ENCODE data around the gene BBS9.
"Not testable (repeated sequence)": the region's sequence is repeated elsewhere in the genome, so short reads cannot be mapped to it uniquely, and the experiment has no call there.

DNA sequence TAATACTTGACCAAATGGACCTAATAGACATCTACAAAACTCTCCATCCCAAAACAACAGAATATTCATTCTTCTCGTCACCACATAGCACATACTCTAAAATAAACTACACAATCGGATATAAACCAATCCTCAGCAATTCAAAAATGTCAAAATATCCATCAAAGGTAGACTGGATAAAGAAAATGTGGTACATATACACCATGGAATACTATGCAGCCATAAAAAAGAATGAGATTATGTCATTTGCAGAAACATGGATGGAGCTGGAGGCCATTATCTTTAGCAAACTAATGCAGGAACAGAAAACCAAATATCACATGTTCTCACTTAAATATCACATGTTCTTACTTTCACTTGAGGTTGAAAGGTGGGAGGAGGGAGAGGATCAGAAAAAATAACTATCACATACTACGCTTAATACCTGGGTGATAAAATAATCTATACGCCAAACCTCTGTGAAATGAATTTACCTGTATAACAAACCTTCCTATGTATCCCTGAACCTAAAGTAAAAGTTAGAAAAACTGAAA is 142.5 kb downstream of the BBS9 start:
- TF ChIP-seq, protein P1, sequence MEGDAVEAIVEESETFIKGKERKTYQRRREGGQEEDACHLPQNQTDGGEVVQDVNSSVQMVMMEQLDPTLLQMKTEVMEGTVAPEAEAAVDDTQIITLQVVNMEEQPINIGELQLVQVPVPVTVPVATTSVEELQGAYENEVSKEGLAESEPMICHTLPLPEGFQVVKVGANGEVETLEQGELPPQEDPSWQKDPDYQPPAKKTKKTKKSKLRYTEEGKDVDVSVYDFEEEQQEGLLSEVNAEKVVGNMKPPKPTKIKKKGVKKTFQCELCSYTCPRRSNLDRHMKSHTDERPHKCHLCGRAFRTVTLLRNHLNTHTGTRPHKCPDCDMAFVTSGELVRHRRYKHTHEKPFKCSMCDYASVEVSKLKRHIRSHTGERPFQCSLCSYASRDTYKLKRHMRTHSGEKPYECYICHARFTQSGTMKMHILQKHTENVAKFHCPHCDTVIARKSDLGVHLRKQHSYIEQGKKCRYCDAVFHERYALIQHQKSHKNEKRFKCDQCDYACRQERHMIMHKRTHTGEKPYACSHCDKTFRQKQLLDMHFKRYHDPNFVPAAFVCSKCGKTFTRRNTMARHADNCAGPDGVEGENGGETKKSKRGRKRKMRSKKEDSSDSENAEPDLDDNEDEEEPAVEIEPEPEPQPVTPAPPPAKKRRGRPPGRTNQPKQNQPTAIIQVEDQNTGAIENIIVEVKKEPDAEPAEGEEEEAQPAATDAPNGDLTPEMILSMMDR (IDR thresholded peaks at IDR 0.05), result not testable (repeated sequence)
- TF ChIP-seq POLR2A, EP300, POLR2AphosphoS5 (IDR thresholded peaks at IDR 0.05): not testable (repeated sequence)

All from suprapubic skin (tissue), 4 donors.